HUDEP-2 (cell line): ENCODE measurements around the gene MIOX.
A peak's percentile ranks its signal among the peaks of the same experiment; 100 is the strongest.

ENCODE experiments used
- DNase-seq, 76 experiments: peaks; one replicate each; lab custom pipeline; 2025; ENCODE audit not compliant: unreplicated experiment in 76 of 76; lab: John Stamatoyannopoulos, UW

MIOX gene

GRCh38 chr22:50471962-50472361, 14.7 kb upstream of the MIOX start:
- DNase-seq = no peak

GRCh38 chr22:50473088-50473487, 13.6 kb upstream of the MIOX start:
- peak in 29 of 76 experiments; percentile 1 to 43 (median 20) for DNase-seq

DNA sequence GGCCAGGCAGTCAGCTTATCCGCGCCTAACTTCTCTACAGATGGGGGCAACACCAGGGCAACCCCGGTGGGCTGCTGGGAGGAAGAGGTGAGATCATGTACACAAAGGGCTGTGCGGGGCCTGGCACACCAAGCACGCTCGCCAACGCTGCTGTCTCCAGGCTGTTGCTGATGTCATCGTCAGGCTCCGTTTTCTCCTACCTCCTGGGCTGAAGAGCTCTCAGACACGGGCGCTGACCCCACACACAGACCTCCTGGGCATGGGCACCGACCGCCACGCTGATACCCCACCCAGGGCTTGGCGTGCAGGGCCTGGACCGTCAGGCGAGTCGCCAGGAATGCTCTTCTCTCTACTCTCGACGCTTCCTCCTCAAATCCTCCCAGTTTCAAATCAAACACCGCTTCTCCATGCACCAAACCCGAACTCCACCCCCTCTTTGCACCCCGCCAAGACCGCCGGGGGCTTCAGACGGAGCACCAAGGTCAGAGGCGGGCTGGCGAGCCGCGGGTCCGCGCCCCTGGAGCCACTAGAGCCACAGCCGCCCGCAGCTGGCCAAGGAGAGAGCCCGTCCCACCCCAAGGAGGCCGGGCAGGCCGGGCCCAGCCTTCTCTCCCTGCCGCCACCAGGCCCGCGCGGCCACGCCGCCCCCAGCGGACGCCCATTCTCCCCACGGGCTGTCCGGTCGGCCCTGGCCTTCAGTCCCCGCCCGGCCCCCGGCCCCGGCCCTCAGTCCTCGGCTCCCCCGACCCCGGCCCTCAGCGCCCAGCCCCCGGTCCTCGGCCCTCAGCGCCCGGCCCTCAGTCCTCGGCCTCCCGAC, 12.6 kb upstream of the MIOX start:
- peak in 4 of 76 experiments; percentile 8 to 15 (median 13) for DNase-seq

- peak in 71 of 76 experiments; percentile 14 to 89 (median 74) for DNase-seq
Observed at GRCh38 chr22:50474710-50475651, 11.7 kb upstream of the MIOX start, which contains the start of gene SBF1. SBF1 (minus strand) TSS chr22:50475035; CDS start chr22:50474840, 195 bp downstream.

DNA sequence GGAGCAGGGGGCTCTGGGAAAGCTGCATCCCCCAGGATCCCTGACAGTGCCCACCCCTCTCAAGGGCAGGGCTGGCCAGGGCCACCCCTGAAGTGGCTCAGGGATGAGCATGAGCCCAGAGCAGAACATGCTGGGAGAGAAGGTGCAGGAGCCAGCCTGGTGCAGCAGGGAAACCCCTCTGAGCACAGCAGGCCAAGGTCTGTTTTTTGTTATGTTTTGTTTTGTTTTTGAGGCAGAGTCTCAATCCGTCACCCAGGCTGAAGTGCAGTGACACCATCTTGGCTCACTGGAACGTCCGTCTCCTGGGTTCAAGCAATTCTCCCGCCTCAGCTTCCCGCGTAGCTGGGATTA, 11.0 kb upstream of the MIOX start:
- no peak for DNase-seq

GRCh38 chr22:50476868-50477267, 9.8 kb upstream of the MIOX start:
- DNase-seq = no peak

DNA sequence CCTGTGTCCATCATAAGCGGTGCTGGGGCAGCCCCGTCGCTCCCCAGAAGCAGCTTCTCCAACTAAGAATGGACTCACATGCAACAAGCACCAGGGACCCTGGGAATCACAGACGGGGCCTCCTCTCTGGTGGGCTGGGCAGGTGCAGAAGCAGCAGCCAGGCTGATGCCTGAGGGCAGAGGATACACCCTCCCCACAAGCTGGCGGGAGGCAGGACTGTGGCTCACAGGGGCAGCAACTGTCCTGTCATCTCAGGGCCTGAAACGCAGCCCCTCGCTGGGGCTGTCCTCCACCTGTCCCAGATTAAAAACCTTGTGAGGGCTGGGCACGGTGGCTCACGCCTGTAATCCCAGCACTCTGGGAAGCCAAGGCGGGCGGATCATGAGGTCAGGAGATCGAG, 8.7 kb upstream of the MIOX start:
- DNase-seq = no peak

DNA sequence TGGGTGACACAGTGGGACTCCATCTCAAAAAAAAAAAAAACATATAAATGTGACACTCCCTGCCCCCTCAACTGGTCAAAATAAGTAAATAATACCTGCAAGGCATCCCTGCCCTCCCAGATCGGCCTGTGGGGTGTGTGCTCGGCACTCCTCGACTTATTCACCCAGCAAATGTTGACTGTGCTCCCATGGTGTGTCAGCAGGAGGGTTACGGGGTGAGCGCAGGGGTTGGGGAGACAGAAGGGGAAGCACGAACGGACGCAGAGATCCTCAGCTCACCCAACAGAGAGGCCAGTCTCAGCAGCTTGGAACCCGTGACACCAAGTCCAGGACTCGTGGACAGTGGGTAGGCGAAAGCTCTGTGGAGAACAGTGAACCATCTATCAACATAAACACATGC, 6.9 kb upstream of the MIOX start:
- no peak for DNase-seq

- DNase-seq = no peak
Observed at GRCh38 chr22:50481045-50481439, 5.6 kb upstream of the MIOX start.

DNA sequence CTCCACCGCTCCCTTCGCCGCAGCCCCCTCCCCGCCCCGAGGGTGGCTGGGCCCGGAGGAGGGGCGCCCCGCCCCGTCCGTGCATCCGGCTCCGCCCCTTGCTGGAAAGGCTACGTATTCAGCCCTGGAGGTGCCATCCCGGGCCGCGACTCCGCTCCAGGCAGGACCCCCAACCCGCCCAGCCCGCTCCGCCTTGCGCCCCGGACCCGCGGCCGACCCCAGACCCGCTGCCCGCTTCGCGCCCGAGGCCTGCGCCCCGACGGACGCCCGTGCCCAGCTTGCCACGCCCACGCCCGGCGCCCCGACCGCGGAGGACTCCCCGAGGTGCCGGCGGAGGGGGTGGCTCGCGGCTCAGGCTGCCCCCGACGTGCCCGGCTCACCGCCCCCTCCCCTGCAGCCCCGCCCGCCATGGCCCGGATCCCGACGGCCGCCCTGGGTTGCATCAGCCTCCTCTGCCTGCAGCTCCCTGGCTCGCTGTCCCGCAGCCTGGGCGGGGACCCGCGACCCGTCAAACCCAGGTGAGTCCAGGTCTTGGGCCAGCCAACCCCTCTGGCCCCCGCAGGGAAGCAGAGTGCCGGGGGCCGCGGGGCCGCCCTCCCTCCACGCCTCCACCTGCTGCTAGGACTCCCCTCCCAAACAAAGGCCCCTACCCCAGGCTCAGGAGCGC, 5.1 kb upstream of the MIOX start, which contains the start of gene ADM2:
ADM2 (plus strand) TSS at position 104 of the 667 bp plus-strand sequence; CDS start at position 409, 305 bp downstream.
- DNase-seq = peak in 9 of 76 experiments; percentile 4 to 26 (median 19)

DNA sequence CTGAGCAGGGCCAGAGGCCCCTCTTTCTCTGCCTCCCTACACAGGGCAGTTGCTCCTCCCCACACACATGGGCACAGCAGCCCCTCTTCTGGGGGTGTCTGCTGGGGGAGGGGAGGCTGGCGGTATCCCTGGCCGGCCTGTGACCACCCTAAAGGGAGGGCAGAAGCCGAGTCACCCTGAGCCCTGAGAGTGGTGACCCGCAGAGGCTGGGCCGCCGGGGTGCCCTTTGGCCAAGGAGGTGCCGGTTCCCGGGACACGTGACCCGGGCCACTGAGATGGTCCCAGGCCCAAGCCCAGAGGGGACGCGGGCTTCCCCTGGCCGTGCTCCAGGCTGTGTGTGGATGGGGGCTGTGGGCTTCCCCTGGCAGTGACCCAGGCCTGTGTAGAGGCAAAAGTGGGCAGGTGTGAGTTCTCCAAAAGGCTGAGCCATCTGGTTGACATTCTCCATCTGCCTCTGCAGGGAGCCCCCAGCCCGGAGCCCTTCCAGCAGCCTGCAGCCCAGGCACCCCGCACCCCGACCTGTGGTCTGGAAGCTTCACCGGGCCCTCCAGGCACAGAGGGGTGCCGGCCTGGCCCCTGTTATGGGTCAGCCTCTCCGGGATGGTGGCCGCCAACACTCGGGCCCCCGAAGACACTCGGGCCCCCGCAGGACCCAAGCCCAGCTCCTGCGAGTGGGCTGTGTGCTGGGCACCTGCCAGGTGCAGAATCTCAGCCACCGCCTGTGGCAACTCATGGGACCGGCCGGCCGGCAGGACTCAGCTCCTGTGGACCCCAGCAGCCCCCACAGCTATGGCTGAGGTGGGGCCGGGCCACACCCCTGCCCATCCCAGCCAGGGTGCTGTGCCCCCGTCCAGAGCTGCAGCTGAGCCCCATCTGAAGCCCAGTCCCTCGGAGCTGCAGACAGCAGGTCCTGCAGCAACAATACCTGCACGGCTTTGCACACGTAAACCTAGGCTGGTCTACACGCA, 4.3 kb upstream of the MIOX start:
- no peak for DNase-seq

- DNase-seq = no peak
Observed at GRCh38 chr22:50483106-50483505, 3.6 kb upstream of the MIOX start.

DNA sequence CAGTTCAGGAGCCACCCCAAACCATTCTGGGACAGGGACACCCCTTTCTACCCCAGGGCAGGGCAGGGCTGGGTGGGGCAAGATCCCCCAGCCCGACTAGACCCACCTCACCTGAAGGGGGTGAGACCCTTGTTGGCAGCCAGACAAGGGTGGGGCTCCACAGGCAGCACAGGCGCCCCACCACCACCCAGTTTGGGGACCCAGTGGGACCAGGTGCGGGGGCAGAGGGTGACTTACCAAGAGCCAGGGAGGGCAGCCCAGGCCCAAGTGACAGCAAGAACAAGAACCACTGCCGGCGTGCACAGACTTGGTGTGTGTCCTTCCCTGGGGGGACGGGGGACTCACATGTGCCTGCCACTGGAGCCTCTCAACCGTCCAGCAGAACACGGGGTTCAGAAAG, 3.1 kb upstream of the MIOX start:
- DNase-seq = no peak

- no peak for DNase-seq
Observed at GRCh38 chr22:50483977-50484853, 2.4 kb upstream of the MIOX start.

GRCh38 chr22:50485221-50486131, 1.2 kb upstream of the MIOX start:
- no peak for DNase-seq

DNA sequence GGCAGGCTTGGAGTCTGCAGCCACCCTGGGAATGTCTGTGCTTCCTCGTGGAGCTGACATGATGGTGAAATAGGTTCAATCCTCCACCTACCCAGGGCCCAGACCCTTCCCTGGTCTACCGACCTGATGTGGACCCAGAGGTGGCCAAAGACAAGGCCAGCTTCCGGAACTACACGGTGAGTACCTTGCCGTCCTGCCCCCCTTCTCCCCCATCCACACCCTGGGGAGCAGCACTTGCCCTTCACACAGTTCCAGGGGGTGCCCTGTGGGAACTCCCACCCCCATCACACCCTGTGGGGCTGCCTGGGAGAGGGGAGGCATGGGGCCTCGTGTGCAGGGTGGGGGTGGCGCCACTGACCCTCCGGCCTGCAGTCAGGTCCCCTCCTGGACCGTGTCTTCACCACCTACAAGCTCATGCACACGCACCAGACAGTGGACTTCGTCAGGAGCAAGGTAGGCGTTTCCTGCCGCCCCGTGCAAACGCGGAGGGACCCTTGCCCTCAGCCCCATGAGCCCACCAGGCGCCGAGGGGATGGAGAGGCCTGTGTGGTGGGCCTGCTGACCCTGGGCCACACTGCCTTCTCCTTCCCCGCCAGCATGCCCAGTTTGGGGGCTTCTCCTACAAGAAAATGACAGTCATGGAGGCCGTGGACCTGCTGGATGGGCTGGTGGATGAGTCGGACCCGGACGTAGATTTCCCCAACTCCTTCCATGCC, 789 bp downstream of the MIOX start:
- DNase-seq = no peak

DNA sequence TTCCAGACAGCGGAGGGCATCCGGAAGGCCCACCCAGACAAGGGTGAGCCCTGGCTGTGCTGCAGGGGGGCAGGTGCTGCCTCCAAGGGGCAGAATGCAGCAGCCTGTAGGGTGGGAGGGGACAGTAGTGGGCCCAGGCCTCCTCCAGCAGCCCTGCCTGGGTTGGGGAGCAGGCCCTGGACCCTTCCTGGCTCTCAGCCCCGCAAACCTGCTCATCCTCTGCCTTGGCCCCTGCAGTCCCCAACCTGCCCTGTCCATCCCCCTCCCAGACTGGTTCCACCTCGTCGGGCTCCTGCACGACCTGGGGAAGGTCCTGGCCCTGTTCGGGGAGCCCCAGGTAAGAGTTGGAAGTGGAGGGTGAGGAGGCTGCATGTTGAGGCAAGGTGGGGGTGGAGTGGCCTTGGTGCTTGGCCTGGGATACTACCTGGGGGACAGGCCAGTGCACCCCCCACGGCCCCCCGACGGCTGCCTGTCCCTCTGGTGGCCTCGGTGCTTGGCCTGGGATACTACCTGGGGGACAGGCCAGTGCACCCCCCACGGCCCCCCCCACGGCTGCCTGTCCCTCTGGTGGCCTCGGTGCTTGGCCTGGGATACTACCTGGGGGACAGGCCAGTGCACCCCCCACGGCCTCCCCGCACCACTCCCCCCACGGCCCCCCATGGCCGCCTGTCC, 1.5 kb downstream of the MIOX start:
- DNase-seq = no peak
